ENCODE data around the gene GOLGA6L26.
"Not testable (repeated sequence)": the region's sequence is repeated elsewhere in the genome, so short reads cannot be mapped to it uniquely, and the experiment has no call there.

DNA sequence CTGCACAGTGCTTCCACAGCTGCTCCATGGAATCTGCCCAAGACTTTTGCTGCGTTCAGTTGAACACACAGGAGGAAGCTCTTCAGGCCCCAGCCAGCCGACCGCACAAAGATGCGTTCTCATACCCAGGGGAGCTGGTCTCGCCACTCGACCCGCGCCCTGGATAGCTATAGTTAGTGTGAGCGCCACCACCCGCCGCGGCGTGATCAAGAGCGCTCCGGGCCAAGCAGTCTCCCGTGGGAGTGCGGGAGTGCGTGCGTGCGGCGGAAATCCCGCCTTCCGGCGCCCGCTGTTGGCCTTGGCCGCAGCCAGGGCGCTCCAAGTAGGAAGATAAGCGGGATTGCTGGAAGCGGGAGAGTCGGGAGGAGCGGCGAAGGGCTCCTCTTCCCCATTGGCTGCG, 30.8 kb downstream of the GOLGA6L26 start:
- TF ChIP-seq SUZ12 (IDR thresholded peaks at IDR 0.05; ENCODE audit: extremely low read depth, insufficient read depth, insufficient read length); YY1 (IDR thresholded peaks at IDR 0.05; ENCODE audit: insufficient read depth, insufficient read length); ZNF274 (IDR thresholded peaks at IDR 0.05; ENCODE audit: low read depth, low read length): not testable (repeated sequence)

Measured in NT2/D1 (cell line).